SK-N-DZ (cell line): ENCODE results near the gene AZI2.

Source experiments
- DNase-seq: peaks from one replicate; pipeline ENCODE4 v3.0.0-alpha.2; 2015; ENCODE audit warnings: low spot score

AZI2 gene

DNA sequence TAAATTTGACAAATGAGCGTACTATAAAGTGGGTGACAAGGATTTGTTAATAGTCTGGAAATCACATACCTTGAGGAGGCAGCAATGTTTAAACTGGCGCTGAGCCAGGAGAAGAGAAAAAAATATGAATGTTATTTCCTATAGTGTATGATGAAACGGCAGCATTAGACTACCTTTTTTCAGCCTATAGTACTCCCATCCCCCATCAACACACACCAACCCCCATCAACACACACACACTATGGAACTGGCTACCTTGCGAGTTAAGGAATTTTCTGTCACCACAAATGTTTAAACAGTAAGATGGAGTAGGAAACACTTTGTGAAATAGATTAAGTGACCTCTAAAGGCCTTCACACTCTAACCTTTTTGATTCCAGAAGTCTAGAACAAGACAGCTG lies 46.9 kb downstream of the AZI2 start:
- no peak for DNase-seq

DNA sequence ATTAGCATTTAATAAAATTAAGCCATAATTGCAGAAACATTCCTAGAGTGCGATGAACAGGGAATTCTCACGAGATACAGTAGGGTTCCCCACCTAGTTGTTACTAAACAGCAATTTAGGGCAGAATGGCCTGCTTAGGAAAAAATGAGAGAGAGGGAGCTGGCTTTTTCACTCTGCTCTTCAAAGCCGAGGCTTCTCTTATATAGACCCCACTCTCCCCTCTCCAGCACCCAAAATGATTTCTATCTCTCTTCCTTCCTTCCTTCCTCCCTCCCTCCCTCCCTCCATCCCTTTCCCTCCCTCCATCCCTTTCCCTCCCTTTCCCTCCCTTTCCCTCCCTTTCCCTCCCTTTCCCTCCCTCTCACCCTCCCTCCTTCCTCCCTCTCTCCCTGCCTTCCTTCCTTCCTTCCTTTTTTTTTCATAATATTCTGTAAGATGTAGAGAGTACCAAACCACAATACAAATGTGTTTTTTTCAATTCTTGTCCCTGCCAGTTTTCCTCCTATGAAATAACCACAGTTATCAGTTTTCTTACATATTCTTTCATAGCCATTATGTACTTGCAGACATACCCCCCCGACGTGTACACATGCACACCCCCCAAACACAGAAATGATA lies 48.2 kb downstream of the AZI2 start:
- DNase-seq: no peak

GRCh38 chr3:28299705-28300104 lies 48.9 kb downstream of the AZI2 start:
- no peak for DNase-seq

DNA sequence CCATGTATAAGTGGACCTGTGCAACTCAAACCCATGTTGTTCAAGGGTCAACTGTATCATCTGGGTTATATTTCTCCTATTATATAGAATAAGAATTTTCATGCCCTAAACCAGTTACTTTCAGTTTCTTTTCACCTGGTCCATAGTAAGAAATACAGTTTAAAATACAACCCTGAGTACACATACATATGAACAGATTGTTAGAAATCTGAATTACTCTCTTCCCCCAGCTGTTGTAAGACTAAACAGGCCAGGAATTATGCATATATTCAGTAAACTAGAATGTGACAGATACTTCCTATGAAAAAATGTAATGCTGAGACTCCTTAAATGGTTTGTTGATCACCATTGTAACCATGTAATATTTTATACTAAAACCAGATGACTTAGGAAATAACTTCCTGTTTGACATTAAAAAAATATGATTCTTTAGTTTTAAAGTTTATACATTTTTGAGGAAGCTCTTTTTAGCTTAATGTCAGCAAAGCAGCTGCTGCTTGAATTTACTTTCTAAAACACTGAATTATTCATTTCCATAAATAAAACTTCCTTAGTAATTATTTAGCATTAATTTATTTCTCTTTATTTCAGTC lies 52.6 kb downstream of the AZI2 start:
- DNase-seq: no peak

GRCh38 chr3:28294667-28295413 lies 53.8 kb downstream of the AZI2 start:
- no peak for DNase-seq

DNA sequence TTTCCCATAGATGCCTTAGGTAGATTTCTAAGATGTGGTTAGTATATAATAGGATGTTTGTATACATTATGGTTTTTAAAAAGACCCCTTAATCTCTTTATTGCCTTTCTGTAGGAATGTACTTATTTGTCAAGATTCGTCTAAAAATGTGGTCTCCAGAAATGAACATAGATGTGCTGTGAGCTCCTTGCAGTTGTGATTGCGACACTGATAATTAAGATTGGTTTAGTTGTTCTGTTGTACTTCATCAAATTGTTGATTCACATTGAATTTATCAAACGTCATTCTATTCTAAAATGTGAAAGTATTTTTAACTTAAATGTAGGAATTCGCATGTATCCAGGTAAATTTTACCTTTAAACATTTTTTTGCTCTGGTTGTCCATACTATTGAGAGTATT lies 56.0 kb downstream of the AZI2 start:
- no peak for DNase-seq

DNA sequence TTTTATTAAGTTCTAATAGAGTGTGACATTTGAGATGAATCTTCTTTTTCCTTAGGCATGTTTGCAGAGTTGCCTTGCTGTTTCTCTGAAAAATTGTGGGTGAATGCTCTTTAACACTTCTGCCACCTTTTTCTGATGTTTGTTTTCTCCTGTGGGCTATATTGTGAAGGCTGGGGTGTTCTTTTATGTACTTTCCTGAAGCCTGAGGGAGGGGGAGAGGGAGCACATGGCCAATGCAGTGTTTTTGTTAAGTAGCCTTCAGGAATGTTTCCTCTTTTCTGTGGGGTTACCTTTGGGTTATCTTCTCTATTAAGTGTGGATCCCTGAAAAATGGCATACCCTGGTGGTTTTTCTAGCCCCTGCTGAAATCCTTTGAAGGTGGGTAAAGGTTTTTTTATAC lies 57.0 kb downstream of the AZI2 start:
- no peak for DNase-seq

DNA sequence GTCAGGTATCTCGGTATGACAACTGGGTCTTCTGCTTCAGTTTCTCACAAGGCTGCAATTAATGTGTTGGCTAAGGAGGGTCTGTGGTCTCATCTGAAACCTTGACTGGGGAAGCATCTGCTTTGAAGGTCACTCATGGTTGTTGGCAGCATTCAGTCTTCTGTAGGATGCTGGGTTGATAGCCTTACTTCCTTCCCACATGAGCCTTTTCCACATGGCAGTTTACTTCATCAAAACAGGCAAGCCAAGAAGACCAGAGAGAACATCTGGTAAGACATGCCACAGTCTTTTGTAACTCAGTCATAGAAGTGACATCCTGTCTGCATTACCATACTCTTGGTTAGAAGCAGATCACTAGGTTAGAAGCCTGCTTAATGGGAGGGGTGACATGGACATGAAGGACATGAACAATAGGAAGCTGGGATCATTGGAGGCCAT lies 57.7 kb downstream of the AZI2 start:
- DNase-seq: no peak

- DNase-seq: no peak
These were observed 61.6 kb downstream of the AZI2 start for GRCh38 chr3:28287046-28287445.

- DNase-seq: peak; percentile 41
These were observed 62.0 kb downstream of the AZI2 start for GRCh38 chr3:28286595-28286994.

DNA sequence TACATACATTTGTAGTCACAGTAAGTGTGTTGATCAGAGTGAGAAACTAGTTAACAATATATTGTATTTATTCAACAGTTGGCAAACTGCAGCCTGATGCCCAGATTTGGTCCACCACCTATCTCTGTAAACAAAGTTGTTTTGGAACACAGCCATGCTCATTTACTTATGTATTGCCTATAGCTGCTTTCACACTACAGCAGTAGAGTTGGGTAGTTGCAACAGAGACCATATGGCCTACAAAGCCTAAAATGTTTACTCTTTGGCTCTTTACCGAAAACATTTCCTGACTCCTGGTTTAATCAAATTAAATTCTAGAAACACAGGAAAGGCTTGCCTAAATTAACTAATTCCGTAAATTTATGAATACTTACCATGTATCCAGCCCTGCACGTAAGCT lies 67.8 kb downstream of the AZI2 start:
- no peak for DNase-seq

DNA sequence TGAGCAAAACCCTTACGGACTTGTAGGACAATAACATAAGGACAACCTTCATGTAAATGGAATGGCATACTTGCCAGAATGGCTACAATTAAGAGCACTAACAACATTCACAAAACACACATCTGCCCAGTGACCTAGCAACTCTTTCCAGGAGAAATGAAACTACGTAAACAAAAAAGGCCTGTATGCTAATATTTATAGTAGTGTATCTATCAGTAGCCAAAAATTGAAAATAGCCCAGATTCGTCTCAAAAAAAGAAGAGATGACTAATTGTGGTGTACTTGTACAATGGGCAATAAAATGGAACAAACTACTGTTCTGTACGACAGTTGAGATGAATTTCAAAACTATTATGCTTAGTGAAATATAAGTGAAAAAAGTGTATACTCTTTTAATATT lies 68.9 kb downstream of the AZI2 start:
- no peak for DNase-seq

- DNase-seq: no peak
These were observed 69.7 kb downstream of the AZI2 start for GRCh38 chr3:28278918-28279317.

- DNase-seq: no peak
These were observed 74.8 kb downstream of the AZI2 start for GRCh38 chr3:28273837-28274236.
